ENCODE results near the gene RALGAPA1. TPM values are rescaled to one million over a fixed set of nuclear protein-coding genes. Genes with fewer than 3 reads are reported as not detected.
"Not testable (repeated sequence)": the region's sequence is repeated elsewhere in the genome, so short reads cannot be mapped to it uniquely, and the experiment has no call there.

The RALGAPA1 gene
- total RNA-seq, 1 donor from 2014 or later, result 45.7 TPM

DNA sequence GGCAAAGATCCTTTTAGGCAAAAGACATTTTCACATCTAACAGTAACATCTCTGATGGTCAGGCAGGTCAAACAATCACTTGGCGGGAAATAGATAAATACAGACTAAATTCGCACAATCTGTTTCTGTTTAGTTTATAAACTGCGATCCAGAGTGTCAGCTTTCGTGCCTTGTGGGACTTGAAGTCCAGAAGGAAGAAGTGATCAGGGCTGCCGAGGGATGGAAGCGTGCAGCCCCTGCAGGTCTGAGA lies 16.8 kb upstream of the RALGAPA1 start:
- Mint-ChIP-seq H3K27me3 (no peaks in the 10 kb centered on the region), H3K27ac (peak overlapping the region; percentile 83), H3K4me3 (peak overlapping the region; percentile 91), H3K36me3 (no peaks in the 10 kb centered on the region), H3K4me1 (ENCODE audit: unreplicated experiment) (peaks cover 18% of the 10 kb centered on the region), H3K9me3 (no peaks in the 10 kb centered on the region)
- no peak for DNase-seq (ENCODE audit: extremely low spot score, unreplicated experiment)
- TF ChIP-seq, protein P1, sequence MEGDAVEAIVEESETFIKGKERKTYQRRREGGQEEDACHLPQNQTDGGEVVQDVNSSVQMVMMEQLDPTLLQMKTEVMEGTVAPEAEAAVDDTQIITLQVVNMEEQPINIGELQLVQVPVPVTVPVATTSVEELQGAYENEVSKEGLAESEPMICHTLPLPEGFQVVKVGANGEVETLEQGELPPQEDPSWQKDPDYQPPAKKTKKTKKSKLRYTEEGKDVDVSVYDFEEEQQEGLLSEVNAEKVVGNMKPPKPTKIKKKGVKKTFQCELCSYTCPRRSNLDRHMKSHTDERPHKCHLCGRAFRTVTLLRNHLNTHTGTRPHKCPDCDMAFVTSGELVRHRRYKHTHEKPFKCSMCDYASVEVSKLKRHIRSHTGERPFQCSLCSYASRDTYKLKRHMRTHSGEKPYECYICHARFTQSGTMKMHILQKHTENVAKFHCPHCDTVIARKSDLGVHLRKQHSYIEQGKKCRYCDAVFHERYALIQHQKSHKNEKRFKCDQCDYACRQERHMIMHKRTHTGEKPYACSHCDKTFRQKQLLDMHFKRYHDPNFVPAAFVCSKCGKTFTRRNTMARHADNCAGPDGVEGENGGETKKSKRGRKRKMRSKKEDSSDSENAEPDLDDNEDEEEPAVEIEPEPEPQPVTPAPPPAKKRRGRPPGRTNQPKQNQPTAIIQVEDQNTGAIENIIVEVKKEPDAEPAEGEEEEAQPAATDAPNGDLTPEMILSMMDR (conservative IDR thresholded peaks at IDR 0.05), result no peak

GRCh38 chr14:35824446-35825165 lies 15.5 kb upstream of the RALGAPA1 start:
- not testable (repeated sequence) for H3K9me3 Mint-ChIP-seq; H3K36me3 Mint-ChIP-seq; H3K27me3 Mint-ChIP-seq; DNase-seq (ENCODE audit: extremely low spot score, unreplicated experiment); H3K4me3 Mint-ChIP-seq; H3K27ac Mint-ChIP-seq
- peaks cover 18% of the 10 kb centered on the region for H3K4me1 Mint-ChIP-seq (ENCODE audit: unreplicated experiment)

- Mint-ChIP-seq H3K27ac (no peak overlapping the region), H3K27me3 (no peaks in the 10 kb centered on the region), H3K36me3 (no peaks in the 10 kb centered on the region), H3K4me1 (ENCODE audit: unreplicated experiment) (peaks cover 10% of the 10 kb centered on the region), H3K4me3 (peak overlapping the region; percentile 10), H3K9me3 (no peaks in the 10 kb centered on the region)
- TF ChIP-seq, protein P1 (conservative IDR thresholded peaks at IDR 0.05), result no peak
- DNase-seq (ENCODE audit: extremely low spot score, unreplicated experiment), result no peak
Observed at GRCh38 chr14:35822501-35822900, 13.4 kb upstream of the RALGAPA1 start.

DNA sequence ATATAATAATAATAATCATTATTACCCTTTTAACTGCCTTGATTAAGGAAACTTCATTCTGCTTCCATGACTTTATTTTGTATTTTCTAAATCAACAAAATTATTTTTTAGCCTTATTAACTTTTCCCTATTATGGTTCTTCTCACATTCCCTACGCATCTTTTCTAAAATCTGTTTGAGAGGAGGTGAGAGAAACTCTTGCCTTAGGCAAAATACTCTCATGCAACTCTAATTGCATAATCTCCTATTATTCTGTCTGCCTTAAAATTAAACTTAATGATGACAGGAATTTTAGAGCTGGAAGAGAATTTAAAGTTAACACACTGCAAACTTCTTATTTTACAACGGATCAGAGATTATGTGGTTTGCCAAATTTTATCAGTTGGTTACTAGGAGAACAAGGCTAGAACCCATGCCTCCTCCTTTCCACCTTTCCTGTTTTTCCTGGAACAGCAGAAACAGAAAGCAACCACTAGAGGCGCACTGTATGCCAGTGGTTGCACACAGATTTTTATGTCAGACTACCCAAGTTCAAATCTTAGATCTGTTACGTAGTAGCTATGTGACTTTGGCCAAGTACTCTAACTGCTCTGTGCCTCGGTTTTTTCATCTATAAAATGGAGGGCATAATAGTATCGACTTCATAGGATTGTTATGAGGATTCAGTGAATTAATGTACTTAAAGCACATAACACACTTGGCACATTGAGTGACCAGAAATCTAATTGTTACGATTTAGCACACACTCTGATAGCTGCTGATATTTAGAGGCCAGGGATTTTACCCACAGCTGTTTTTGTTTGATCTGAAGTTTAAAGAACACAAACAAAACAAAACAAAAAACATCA lies 12.7 kb upstream of the RALGAPA1 start:
- Mint-ChIP-seq H3K27ac (no peak overlapping the region), H3K4me1 (ENCODE audit: unreplicated experiment) (peaks cover 4% of the 10 kb centered on the region), H3K9me3 (no peaks in the 10 kb centered on the region), H3K27me3 (no peaks in the 10 kb centered on the region), H3K4me3 (no peak overlapping the region), H3K36me3 (no peaks in the 10 kb centered on the region)
- TF ChIP-seq, protein P1 (conservative IDR thresholded peaks at IDR 0.05), result peak; percentile 48
- no peak for DNase-seq (ENCODE audit: extremely low spot score, unreplicated experiment)

DNA sequence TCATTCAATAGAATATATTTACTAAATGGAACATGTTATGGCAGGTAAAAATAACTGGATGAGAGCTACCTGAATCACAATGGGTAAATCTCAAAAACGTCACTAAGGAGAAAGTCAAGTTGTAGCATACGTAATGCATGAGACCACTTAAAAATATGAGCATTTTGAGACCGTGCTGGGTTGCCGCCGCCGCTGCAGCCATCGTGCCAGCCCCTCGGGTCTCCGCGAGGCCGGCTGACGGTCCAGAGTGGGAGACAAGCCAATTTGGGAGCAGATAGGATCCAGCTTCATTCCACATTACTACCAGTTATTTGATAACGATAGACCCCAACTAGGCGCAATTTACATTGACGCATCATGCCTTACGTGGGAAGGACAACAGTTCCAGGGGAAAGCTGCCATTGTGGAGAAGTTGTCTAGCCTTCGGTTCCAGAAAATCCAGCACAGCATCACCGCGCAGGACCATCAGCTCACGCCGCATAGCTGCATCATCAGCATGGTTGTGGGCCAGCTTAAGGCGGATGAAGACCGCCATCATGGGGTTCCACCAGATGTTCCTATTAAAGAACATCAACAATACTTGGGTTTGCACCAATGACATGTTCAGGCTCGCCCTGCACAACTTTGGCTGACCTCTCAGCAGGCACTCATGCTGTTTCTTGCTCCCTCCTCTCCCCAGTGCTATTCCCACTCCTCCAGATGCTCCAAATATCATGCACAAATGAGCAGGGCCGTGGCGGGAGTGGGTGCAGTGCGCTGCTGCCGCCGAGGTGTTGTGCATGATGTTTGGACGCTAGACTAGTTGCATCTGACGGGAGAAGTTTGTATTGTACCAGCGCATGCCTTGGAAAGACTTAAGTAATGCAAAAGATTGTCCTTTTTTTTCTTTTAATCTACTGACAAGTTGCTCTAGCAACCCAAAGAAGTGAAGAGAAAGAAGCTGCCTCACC lies 10.8 kb upstream of the RALGAPA1 start:
- H3K4me1 Mint-ChIP-seq (ENCODE audit: unreplicated experiment), result no peaks in the 10 kb centered on the region
- no peak overlapping the region for H3K4me3 Mint-ChIP-seq
- no peak for DNase-seq (ENCODE audit: extremely low spot score, unreplicated experiment)
- TF ChIP-seq, protein P1 (conservative IDR thresholded peaks at IDR 0.05), result no peak
- H3K36me3 Mint-ChIP-seq, result no peaks in the 10 kb centered on the region
- H3K9me3 Mint-ChIP-seq, result no peaks in the 10 kb centered on the region
- H3K27me3 Mint-ChIP-seq, result no peaks in the 10 kb centered on the region
- H3K27ac Mint-ChIP-seq, result no peak overlapping the region
